Stimulated activated CD4-positive, alpha-beta T cell treated with anti-CD3 and anti-CD28 coated beads, Interleukin-4, amount 100 ng/mL, for 4 hours (primary cell): ENCODE data around the gene JAM3.
"Not testable (repeated sequence)": the region's sequence is repeated elsewhere in the genome, so short reads cannot be mapped to it uniquely, and the experiment has no call there.

ENCODE experiments used
- DNase-seq, 2 experiments: peaks; one replicate each; pipeline ENCODE4 v3.0.0-alpha.2; 2020

Gene JAM3

DNA sequence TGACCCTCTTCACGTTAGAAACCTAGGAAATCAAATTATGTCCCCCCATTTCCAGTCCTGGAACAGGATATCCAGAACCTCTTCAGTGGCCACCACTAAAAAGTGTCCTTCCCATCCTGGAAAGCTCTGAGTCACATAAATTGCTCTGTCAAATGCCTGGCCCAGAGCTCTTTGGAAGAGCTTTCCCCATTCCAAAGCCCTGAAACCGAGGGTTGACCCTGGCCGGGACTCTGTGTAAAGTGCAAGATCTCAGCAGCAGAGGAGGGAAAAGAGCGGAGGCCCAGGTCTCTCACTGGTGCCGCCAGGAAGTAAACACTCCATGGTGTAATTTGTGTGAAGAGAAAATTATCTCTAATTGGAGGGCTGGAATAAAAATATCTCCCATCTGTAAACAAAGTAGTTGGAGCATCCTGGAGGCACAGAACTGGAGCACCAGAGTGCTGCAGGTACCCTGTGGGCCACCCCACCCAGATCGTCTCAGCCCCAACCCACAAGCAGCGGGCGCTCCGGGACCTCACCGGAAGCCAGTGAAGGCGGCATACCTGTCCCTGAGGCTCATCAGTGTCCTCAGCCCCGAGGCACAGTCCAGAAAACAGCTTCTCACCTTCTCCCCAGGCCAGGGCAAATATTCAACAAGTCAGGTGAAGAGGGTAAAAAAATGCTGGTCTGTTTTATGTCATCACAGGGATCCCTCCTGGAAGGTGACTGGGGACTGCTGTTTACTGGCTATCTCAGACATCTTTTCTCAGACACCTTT lies 4.7 kb upstream of the JAM3 start:
- no peak for DNase-seq

DNA sequence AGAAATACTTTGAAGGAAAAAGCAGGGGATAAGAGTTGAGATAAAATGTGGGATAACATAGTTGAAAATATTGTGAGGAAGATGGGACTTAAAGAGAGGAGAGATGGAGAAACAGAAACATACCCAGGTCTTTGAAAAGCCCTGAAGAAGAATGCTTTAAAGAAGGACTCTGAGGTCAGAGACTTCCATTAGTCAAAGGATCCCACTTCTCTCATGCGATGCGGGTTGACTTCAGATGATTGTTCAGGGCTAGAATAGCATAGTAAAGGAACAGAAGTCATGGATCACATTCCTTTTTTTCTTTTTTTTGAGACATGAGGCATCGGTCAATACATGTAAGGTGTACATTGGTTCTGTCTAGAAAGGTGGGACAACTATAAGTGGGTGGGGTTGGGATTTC lies 3.5 kb upstream of the JAM3 start:
- DNase-seq, result no peak

DNA sequence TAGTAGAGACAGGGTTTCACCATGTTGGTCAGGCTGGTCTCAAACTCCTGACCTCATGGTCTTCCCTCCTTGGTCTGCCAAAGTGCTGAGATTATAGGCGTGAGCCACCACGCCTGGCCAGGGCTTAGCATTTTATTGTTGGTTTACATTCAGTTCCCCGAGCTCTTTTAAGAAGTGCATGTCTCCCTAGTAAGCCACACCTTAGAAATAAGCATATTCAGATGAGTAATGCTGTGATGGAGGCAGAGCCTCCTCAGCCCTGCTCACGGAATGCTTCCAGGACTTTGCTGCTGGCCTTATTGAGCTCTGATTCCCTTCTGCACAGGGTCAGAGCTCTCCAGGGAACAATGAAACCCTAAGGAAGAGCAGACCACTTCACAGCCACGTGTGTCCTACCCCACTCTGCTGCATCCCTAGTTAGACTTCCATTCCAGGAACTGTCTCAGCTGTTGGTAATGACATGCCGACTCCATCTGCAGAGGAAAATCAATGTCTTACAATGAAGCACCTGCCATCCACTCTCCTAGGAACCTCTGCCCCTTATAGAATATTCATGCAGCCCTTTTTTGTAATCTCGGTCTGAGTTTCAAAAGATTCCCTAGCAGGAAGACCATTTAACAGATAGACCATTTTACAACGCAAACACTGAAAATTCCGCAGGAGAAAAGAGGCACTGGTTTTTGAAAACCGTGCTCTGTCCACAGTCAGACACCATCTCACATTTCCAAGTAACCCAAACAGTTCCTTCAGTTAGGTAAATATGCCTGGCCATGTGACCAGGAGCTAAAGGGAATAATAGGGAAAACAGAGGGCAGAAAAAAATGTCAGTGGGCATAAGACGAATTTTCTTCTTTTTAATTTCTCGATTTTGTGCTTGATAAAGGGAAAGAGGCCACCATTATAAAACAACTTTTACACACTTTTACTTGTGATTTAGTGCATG lies 1.7 kb upstream of the JAM3 start:
- DNase-seq, result no peak

DNA sequence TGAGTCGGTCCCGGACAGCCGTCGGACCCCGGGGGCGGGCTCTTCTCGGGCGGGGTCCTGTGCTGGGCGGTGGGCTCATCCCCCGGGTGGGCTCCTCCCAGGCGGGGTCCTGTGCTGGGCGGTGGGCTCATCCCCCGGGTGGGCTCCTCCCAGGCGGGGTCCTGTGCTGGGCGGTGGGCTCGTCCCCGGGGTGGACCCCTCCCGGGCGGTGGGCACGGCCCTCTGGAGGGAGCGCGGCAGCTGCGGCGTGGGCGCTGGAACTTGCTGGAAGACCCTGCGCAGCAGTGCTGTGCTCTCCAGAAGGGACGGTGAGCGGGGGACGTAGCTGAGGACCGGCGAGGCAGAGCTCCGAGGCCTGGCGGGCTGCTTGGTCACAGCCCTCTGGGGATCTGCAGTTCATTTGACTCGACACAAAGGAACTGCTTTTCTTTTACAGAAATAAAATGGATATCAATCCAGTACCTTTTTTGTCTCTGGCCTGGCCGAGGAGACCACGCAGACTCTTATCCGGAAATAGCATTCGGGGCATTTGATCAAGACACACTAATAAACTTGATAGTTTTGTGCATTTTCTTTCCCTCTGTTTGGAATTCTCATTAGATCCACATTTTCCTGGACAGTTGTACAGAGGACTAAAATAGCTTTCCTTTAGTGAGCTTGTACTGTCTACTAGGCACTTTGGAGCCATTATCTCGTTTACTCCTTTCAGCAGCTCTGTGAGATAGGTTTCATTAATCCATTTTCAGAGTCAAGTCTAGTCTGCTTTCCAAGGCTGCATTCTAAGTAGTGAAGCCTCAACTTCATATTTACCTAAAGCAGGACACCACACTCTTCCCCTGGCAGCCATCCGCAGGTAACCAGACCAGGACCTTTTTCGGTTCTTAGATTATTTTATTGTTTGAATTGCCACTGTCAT lies 812 bp downstream of the JAM3 start:
- no peak for DNase-seq

DNA sequence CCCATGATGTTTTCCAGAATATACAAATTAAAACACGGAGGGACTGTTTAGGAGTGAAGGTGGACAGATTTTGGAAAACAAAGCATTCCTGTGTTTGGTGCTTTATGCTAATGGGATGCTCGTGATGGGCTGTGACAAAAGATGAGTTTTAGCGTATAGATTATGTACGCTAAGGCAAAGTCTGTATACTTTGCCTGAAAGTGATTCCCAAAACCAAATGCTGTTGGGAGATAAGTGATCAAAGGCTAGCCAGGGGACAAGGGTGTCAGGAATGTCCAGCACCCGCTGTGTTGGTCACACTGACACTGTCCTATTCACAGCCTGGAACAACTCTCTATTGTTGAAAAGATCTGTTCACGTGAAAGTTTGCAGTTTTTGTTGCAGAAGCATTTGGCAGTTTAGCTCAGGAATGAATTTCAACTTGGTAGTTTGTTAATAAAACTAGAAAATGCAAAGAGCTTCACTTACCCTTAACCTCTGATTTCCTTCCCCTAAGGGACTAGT lies 1.5 kb downstream of the JAM3 start:
- DNase-seq, result no peak

DNA sequence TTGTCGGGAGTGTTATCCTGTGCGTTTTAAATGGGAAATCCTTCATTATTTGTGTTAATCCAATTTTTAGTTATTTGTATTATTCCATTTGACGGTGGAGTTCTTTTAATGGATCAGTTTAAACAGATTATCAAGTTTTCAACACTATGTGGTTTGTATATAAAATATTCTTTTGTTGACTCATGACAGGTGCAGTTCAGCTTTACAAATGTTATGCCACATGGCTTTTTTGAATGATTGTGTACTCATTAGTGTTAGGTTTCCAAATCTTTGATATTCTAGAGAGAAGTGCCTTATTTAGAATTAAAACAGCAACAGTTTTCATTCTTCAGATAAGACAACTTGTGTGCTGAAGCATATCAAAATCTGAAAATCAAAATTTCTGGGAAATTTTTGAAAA lies 2.4 kb downstream of the JAM3 start:
- no peak for DNase-seq

DNA sequence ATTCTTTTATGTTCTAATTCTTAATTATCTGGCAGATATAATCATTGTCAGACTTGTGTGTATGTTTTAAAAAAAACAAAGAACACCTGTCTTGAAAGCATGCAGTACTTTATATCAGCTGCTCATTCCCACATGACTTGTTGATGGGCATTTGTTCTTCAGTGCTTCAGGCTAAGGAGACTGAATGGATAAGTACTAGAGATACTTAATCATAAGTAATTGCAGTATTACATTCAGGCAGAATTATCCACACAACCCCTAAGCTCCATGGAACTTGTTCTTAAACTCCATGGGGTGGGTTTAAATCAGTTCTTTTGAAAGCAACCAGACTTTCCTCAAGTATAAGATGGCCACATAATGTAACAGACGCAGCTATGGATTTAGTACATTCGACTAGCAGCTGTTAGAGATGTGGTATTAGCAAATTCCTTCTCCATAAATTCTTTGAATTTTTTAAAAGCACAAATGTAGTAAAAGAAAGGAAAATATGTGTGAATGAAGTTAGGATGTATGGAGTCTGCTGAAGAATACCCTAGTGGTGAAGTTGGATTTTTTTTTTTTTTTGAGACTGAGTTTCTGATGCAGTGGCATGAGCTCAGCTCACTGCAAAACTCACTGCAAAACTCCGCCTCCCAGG lies 3.0 kb downstream of the JAM3 start:
- DNase-seq, result no peak

DNA sequence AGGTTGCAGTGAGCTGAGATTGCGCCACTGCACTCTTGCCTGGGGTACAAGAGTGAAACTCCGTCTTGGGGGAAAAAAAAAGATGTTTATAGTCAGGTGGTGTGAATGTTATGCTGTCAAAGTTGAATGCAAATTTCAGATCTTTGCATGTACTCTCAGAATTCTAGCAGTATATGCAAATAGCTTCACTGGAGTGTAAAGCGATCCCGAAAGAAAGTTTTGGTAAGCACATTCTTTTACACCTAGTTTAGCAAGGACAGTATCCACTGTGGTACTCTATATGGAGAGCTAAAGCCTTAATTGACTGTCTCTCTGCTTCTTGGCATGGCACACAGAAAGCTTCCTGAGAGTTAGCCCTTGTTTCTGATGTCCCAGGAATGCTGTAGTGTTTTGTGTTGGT lies 4.0 kb downstream of the JAM3 start:
- DNase-seq, result no peak

DNA sequence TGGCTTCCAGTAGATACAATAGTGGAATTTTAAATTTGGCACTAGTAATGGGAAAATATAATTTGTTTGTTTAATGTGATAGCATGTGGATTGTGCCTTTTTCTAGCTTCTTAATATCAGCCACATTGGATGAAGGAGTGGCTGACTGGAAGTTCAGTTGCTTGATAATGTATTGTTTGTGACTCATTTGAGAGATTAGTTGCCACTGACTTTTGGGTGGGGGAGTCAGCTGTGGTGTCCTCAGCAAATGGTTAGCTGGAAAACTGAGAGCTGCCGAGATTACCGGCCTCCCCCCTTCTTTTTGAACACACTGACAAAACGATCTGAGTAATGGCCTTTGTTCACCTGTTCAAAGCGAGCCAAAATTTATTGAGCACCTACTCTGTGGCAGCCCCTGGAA lies 5.5 kb downstream of the JAM3 start:
- no peak for DNase-seq

DNA sequence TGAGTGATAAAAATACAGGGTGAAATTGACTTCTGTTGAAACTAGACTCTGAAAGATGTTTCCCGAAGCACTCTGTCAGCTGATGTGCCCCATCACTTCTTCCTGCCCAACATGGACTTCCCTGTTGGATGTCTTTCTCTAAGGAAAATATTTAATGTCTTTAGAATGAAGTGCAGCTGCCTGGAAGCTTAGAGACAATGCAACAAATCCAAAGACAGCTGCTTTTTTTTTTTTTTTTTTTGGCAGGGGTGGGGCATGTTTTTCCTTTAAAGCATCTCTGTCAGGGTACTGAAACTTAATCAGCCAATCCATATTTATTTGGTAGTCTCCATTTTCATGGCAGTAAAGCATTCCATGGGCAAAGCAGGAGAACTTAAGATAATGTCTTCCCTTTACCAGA lies 5.9 kb downstream of the JAM3 start:
- DNase-seq, result no peak

DNA sequence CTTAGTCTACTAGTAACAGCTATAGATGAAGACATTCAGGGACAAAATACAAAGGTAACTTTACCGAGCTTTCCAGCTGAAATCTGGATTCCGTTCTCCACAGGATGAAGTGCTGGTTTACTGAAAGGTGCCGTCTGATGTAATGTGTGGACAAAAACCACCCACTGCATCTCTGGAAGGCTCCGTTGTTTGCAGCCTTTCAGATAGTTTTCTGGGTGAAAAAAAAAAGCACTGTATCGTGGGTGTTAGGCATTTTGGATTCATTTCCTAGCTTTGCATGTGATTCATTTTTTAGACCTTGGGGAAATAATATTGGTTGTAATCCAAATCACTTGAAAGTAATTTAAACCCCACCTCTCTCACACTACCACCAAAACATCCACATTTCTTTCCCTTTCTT lies 10.4 kb downstream of the JAM3 start:
- no peak for DNase-seq

DNA sequence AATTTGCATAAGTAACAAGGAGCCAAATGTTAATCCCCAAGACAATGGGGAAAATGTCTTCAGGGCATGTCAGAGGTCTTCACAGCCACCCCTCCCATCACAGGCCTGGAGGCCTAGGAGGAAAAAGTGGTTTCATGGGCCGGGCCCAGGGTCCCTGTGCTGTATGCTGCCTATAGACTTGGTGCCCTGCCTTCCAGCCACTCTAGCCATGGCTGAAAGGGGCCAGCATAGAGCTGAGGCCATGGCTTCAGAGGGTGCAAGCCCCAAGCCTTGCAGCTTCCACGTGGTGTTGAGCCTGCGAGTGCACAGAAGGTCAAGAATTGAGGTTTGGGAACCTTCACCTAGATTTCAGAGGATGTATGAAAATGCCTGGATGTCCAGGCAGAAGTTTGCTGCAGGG lies 12.4 kb downstream of the JAM3 start:
- DNase-seq, result not testable (repeated sequence)

DNA sequence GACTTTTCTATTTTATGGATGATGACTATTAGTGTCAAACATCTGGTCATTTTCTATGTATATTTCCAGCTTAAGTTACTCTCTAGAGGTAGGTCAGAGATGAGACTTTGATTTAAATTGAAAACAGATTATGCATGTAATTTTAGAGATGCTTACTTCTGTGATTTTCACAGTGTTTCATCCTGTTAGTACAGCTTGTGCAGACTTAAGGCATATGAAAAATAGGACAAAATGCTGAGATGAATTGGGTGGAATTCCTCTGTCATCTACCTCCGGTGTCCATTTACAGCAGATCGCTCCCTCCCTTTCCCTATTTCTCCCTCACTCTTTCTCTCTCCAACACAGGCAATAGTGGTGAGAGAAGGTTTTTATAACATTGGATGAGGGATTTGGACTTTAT lies 14.1 kb downstream of the JAM3 start:
- DNase-seq, result no peak

DNA sequence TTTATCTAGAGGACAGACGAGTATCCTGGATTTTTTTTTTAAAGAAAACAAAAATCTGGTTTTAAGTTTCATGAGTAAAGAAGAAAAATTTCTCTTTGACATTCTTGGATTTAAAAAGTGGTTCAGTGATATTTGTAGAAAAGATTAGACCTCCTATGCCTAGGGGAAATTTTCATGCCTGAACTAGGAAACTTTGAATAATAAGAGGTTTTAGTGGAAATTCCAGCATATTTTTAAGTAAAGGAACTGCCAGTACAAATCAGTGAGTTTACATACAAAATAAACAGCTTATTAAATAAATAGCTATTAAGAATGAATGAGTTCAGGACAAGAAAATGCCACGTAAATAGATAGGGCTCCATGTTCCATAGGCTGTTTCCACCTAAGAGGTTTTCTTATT lies 17.5 kb downstream of the JAM3 start:
- no peak for DNase-seq

DNA sequence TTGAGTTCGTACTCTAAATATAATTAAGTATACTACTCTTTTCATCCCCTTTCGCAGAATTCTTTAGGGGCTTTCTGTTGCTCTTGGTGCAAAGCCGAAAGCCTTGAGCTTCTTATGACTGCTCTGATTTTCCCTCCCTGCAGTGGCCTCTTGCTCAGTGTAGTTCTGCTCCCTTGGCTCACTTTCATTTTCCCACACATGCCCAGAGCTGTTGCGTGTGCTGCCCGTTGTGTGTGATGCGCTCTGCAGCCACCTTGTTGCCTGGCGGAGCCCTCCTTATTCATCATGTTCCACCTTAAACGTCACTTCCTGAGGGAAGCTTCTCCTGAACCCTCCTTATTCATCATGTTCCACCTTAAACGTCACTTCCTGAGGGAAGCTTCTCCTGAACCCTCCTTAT lies 23.1 kb downstream of the JAM3 start:
- not testable (repeated sequence) for DNase-seq

DNA sequence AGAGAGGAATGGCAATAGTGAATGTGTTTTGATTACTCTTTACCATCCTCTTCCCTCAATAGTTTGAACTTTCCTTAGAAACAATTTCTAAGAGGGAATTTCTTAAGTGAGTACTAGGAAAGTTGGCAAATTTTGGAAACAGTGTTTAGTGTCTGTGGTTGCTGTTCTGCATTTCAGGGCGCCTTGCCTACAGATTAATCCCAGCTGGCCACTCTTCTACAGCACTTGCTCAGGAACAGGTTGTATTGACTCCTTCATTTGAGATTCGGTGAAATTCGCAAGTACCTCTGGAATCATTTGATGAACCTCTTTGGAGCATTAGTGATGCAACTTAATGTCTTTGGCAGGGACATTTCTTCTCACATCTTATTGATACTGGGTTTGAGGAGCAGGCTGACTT lies 28.3 kb downstream of the JAM3 start:
- DNase-seq, result no peak

DNA sequence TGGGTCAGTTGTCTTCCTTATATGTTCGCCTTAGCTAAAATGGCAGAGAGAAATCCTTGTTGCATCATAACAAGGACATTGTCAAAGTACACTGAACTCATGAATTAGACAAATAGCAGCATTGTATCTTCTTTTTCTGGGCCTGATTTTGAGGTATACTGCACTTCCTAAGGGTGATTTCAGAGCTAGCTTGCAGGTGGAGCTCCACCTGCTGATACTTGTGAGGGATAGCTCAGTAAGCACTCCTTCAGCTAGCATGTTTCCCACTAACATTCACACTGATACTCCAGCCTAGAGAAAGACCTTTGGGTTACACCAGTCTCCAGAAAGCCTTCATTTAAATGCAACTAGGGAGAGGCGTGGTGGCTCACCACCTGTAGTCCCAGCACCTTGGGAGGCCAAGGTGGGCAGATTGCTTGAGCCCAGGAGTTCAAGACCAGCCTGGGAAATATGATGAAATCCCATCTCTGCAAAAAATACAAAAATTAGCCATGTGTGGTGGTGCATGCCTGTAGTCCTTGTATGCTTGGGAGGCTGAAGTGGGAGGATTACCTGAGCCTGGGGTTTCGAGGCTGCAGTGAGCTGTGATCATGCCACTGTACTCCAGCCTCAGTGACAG lies 29.8 kb downstream of the JAM3 start:
- DNase-seq, result no peak

DNA sequence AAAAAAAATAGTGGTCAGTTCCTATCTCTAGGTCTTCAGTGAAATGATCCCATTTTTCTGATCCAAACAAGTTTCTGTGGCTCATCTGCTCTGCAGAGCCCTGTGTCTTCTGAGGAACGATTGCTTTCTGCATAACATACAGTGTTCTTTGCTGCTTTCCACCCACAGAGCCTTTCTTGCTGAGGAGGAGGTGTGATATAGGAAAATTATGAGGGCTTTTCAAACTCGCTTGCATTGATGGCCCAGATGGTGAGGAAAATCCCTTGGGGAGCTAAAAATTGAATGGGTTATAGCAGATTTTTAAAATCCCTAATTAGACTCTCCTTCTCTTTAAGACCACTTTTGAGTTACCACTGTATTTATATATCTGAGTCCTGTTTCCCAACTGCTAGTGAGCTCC lies 31.3 kb downstream of the JAM3 start:
- no peak for DNase-seq

DNA sequence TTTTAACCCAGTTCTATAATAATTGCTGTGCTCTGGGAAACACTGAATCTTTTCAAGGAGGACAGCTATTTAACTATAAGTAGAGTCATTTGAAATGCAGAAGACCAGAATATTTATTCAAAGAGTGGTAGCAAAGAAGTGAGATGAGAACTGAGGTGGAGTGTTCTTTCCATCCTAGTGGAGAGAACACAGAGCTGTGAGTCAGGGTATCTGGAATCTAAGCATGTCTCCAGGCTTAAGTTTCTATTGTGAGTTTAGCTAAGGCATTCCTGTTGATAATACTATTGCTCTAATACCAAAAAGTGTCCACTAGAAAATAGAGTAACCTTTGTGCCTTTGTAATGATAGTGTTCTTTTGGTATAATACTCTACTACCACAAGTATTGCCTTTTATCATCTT lies 32.4 kb downstream of the JAM3 start:
- no peak for DNase-seq

DNA sequence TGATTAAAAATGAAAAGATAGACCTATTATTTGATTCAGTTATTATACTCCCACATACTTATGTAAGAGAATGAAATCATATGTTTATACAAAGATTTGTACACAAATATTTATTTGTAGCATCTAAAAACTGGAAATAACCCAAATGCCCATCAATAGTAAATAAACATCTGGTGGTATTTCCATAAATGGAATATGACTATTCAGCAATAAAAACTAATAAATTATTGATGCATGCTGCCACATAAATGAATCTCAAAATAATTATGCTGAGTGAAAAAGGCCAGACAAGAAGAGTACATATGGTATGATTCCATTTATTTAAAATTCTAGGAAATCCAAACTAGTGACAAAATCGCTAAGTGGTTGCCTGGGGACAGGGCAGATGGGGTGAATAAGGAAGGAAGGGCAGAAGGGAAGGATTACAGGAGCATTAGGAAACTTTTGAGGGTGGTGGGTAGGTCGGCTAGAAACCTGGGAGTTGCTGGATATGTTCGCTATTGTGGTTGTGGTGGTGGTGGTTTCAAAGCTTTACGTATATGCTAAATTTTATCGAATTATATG lies 41.5 kb downstream of the JAM3 start:
- DNase-seq, result no peak

DNA sequence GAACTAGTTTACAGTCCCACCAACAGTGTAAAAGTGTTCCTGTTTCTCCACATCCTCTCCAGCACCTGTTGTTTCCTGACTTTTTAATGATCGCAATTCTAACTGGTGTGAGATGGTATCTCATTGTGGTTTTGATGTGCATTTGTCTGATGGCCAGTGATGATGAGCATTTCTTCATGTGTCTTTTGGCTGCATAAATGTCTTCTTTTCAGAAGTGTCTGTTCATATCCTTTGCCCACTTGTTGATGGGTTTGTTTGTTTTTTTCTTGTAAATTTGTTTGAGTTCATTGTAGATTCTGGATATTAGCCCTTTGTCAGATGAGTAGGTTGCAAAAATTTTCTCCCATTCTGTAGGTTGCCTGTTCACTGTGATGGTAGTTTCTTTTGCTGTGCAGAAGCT lies 44.9 kb downstream of the JAM3 start:
- DNase-seq, result not testable (repeated sequence)

DNA sequence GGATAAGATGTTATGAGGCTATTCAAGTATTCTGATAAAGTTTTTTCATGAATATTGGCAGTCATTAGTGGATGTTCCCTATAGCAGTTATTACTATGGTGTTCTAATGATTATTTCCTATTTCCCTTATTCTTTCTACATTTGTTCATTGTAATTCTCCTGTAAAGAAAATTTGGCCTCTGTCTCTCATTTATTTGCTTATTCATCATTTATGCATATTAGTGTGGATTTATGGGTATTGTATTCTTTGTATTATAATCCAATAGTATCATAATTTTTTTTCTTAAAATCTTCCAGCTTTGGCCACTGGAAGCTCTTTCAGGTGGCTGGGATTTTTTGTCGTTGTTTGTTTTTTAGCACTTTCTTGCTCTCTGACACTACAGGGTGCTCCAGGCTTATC lies 47.3 kb downstream of the JAM3 start:
- no peak for DNase-seq
